ENCODE measurements around the gene AGFG1.

DNA sequence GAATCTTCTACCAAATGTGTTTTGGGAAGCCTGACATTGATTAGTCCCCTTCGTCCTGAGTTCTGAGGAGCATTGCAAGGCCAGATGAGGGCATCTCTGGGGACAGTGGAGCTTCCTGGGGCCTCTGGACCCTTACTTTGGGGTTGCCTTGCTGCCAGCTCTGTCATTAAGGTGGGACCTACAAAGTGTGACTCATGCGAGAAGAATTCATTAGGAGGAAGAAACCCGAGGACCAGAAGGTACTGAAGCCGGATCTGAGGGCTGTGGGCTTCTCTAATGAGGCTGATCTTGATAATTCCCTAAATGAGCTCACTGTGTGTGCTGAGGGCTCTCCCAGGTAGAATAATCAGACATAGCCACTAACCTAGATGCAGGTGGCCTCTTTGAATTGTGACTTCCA is 126.0 kb downstream of the AGFG1 start:
- TF ChIP-seq CTCF (IDR thresholded peaks at IDR 0.05; ENCODE audit: insufficient read depth, low read length) (no peak), GABPA (IDR thresholded peaks at IDR 0.05; ENCODE audit: low read depth) (no peak), REST (IDR thresholded peaks at IDR 0.05; ENCODE audit: insufficient replicate concordance, low read depth) (no peak), POLR2AphosphoS5 (IDR thresholded peaks at IDR 0.05; ENCODE audit: low read depth) (no peak)
